ENCODE measurements around the gene SAA1.

- TF ChIP-seq ZNF589 (CRISPR knock-in tag; IDR thresholded peaks at IDR 0.05; ENCODE audit: low read depth): no peak
- TF ChIP-seq, protein P1, sequence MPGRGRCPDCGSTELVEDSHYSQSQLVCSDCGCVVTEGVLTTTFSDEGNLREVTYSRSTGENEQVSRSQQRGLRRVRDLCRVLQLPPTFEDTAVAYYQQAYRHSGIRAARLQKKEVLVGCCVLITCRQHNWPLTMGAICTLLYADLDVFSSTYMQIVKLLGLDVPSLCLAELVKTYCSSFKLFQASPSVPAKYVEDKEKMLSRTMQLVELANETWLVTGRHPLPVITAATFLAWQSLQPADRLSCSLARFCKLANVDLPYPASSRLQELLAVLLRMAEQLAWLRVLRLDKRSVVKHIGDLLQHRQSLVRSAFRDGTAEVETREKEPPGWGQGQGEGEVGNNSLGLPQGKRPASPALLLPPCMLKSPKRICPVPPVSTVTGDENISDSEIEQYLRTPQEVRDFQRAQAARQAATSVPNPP (IDR thresholded peaks at IDR 0.05; ENCODE audit: borderline replicate concordance, insufficient read depth, insufficient read length): no peak
- TF ChIP-seq ZKSCAN1 (IDR thresholded peaks at IDR 0.05; ENCODE audit: low read depth, low read length): no peak
- no peak for TF ChIP-seq SIRT6 (IDR thresholded peaks at IDR 0.05; ENCODE audit: low read depth, low read length)
- TF ChIP-seq CTBP1 (IDR thresholded peaks at IDR 0.05; ENCODE audit: borderline replicate concordance): no peak
- no peak for TF ChIP-seq ELK1 (CRISPR knock-in tag; IDR thresholded peaks at IDR 0.05)
- no peak for TF ChIP-seq FOS (IDR thresholded peaks at IDR 0.05; ENCODE audit: extremely low read depth, insufficient read length)
- TF ChIP-seq EZH2 (IDR thresholded peaks at IDR 0.05; ENCODE audit: borderline replicate concordance, low read depth, low read length): no peak
Observed at GRCh38 chr11:18229501-18229900, 36.6 kb upstream of the SAA1 start.

All from K562 (cell line).